H1 (cell line): ENCODE measurements around the gene ARHGAP6. TPM values are rescaled to one million over a fixed set of nuclear protein-coding genes. Genes with fewer than 3 reads are reported as not detected.

ENCODE experiments used
- CHD1 ChIP-seq: IDR thresholded peaks from 2 replicates; pipeline ENCODE4 v1.6.1; 2012; ENCODE audit warnings: low read depth, low read length, improper control_type of control experiment
- HDAC2 ChIP-seq, 2 experiments: fragments of 300-600 bp in 1 of 2; sonication (generic) in 1 of 2; IDR thresholded peaks; 2 replicates each; pipeline ENCODE4 v1.6.1; 2011 to 2012; ENCODE audit warnings: low read depth in 2 of 2, low read length in 2 of 2, mild to moderate bottlenecking in 2 of 2, moderate library complexity in 2 of 2, borderline replicate concordance in 1 of 2, inconsistent platforms in 1 of 2
- POU5F1 ChIP-seq: IDR thresholded peaks from 2 replicates; pipeline ENCODE4 v1.6.1; 2011; ENCODE audit warnings: low read depth, mild to moderate bottlenecking, low read length, moderate library complexity
- RNF2 ChIP-seq: fragments of 200-900, 300-1000 bp; sonication (generic); IDR thresholded peaks from 2 replicates; pipeline ENCODE4 v1.7.1; 2016; ENCODE audit warnings: borderline replicate concordance, low read depth, mild to moderate bottlenecking, antibody characterized with exemption, low read length; ENCODE audit not compliant: poor library complexity, severe bottlenecking; ENCODE audit errors: missing control alignments
- SIRT6 ChIP-seq: IDR thresholded peaks from one replicate; pipeline ENCODE4 v1.7.1; 2012; ENCODE audit warnings: low read length, inconsistent platforms
- SP2 ChIP-seq: IDR thresholded peaks from 2 replicates; pipeline ENCODE4 v1.6.1; 2012; ENCODE audit warnings: mild to moderate bottlenecking, low read length, inconsistent platforms
- SP4 ChIP-seq: IDR thresholded peaks from 2 replicates; pipeline ENCODE4 v1.6.1; 2012; ENCODE audit warnings: low read length, inconsistent platforms
- polyA plus RNA-seq, 7 experiments: library from polyadenylated mRNA; depleted of rRNA in 3 of 7; stranded (reverse) in 5 of 7; unstranded in 2 of 7; fragments of >200 nt in 5 of 7; fragments of 200-250 nt in 2 of 7; gene quantifications; 1 replicate in 5 of 7; 2 replicates in 1 of 7; 4 replicates in 1 of 7; pipeline versions ENCODE4 v1.2.1 to v1.2.3, GENCODE V29; 2011 to 2013; ENCODE audit warnings: missing spikeins in 2 of 7, mixed read lengths in 2 of 7
- total RNA-seq: library from RNA; stranded (reverse); fragmentation: NEBNext Ultra II Directional; extraction: Animal tissue kit (Norgen Biotek cat#: 25700); gene quantifications from 2 replicates; pipeline ENCODE4 v1.2.1, GENCODE V29; 2021
- TF ChIP-seq, protein P1 (sequence below): fragments of 300-600 bp; sonication (generic); IDR thresholded peaks from 2 replicates; pipeline ENCODE4 v1.7.1; 2012; ENCODE audit warnings: low read length, moderate library complexity, mild to moderate bottlenecking, inconsistent platforms; ENCODE audit not compliant: insufficient replicate concordance

Gene ARHGAP6
- total and polyA plus RNA-seq, 2 of the 8 experiments (the other 6 are each of a cell fraction or from before 2014, with no cell fraction given) = 0.35 to 0.82 TPM

GRCh38 chrX:11465648-11466411 is 199.9 kb downstream of the ARHGAP6 start (continued):
- no peak for TF ChIP-seq SIRT6
- TF ChIP-seq, protein P1, sequence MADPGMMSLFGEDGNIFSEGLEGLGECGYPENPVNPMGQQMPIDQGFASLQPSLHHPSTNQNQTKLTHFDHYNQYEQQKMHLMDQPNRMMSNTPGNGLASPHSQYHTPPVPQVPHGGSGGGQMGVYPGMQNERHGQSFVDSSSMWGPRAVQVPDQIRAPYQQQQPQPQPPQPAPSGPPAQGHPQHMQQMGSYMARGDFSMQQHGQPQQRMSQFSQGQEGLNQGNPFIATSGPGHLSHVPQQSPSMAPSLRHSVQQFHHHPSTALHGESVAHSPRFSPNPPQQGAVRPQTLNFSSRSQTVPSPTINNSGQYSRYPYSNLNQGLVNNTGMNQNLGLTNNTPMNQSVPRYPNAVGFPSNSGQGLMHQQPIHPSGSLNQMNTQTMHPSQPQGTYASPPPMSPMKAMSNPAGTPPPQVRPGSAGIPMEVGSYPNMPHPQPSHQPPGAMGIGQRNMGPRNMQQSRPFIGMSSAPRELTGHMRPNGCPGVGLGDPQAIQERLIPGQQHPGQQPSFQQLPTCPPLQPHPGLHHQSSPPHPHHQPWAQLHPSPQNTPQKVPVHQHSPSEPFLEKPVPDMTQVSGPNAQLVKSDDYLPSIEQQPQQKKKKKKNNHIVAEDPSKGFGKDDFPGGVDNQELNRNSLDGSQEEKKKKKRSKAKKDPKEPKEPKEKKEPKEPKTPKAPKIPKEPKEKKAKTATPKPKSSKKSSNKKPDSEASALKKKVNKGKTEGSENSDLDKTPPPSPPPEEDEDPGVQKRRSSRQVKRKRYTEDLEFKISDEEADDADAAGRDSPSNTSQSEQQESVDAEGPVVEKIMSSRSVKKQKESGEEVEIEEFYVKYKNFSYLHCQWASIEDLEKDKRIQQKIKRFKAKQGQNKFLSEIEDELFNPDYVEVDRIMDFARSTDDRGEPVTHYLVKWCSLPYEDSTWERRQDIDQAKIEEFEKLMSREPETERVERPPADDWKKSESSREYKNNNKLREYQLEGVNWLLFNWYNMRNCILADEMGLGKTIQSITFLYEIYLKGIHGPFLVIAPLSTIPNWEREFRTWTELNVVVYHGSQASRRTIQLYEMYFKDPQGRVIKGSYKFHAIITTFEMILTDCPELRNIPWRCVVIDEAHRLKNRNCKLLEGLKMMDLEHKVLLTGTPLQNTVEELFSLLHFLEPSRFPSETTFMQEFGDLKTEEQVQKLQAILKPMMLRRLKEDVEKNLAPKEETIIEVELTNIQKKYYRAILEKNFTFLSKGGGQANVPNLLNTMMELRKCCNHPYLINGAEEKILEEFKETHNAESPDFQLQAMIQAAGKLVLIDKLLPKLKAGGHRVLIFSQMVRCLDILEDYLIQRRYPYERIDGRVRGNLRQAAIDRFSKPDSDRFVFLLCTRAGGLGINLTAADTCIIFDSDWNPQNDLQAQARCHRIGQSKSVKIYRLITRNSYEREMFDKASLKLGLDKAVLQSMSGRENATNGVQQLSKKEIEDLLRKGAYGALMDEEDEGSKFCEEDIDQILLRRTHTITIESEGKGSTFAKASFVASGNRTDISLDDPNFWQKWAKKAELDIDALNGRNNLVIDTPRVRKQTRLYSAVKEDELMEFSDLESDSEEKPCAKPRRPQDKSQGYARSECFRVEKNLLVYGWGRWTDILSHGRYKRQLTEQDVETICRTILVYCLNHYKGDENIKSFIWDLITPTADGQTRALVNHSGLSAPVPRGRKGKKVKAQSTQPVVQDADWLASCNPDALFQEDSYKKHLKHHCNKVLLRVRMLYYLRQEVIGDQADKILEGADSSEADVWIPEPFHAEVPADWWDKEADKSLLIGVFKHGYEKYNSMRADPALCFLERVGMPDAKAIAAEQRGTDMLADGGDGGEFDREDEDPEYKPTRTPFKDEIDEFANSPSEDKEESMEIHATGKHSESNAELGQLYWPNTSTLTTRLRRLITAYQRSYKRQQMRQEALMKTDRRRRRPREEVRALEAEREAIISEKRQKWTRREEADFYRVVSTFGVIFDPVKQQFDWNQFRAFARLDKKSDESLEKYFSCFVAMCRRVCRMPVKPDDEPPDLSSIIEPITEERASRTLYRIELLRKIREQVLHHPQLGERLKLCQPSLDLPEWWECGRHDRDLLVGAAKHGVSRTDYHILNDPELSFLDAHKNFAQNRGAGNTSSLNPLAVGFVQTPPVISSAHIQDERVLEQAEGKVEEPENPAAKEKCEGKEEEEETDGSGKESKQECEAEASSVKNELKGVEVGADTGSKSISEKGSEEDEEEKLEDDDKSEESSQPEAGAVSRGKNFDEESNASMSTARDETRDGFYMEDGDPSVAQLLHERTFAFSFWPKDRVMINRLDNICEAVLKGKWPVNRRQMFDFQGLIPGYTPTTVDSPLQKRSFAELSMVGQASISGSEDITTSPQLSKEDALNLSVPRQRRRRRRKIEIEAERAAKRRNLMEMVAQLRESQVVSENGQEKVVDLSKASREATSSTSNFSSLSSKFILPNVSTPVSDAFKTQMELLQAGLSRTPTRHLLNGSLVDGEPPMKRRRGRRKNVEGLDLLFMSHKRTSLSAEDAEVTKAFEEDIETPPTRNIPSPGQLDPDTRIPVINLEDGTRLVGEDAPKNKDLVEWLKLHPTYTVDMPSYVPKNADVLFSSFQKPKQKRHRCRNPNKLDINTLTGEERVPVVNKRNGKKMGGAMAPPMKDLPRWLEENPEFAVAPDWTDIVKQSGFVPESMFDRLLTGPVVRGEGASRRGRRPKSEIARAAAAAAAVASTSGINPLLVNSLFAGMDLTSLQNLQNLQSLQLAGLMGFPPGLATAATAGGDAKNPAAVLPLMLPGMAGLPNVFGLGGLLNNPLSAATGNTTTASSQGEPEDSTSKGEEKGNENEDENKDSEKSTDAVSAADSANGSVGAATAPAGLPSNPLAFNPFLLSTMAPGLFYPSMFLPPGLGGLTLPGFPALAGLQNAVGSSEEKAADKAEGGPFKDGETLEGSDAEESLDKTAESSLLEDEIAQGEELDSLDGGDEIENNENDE = no peak
- no peak for TF ChIP-seq POU5F1
- TF ChIP-seq CHD1 = no peak
- TF ChIP-seq SP2 = no peak
- TF ChIP-seq HDAC2 (IDR thresholded peaks at IDR 0.05; ENCODE audit: borderline replicate concordance in 1 of 2, low read depth in 2 of 2, low read length in 2 of 2) = no peak
- no peak for TF ChIP-seq RNF2
- TF ChIP-seq SP4 = no peak
